Measurements from ENCODE around the gene EYS. TPM values are rescaled to one million over a fixed set of nuclear protein-coding genes. Genes with fewer than 3 reads are reported as not detected.

The EYS gene
- total and polyA plus RNA-seq, 2 of the 8 experiments (the other 6 are each of a cell fraction or from before 2014, with no cell fraction given): 0.05 to 0.13 TPM

- 78% methylated on average over 3 of the region's 3 CpGs; no CpG with 5 or more reads in 1 of the 2 experiments for WGBS, 2 experiments (ENCODE audit: extremely low coverage in 1 of 2, insufficient coverage in 1 of 2, insufficient read length in 1 of 2, insufficient replicate concordance in 2 of 2, low coverage in 1 of 2, low lambda C conversion rate in 2 of 2, missing lambda C conversion rate in 1 of 2)
- ChIA-PET POLR2A (ENCODE audit: partially characterized antibody) (no interaction called here), CTCF (ENCODE audit: partially characterized antibody) (interaction anchor here (0.7 kb wide), 1 partner anchor 343 kb away, joined by 3 read pairs; no protein-coding TSS in a partner anchor)
- Histone ChIP-seq H3K56ac (replicated peaks; ENCODE audit: insufficient read length, low read depth, low read length) (no peak overlapping the region), H3K9me3 (ENCODE audit: insufficient read depth in 2 of 2, low read depth in 1 of 2, low read length in 1 of 2) (no peaks in the 10 kb centered on the region), H2AK5ac (ENCODE audit: low read depth, low read length) (no peak overlapping the region), H3K79me1 (ENCODE audit: low read depth, low read length) (no peaks in the 10 kb centered on the region), H2BK20ac (ENCODE audit: low read length) (no peak overlapping the region), H2BK120ac (replicated peaks; ENCODE audit: low read depth, low read length) (no peak overlapping the region), H3K4me1 (replicated peaks in 1 of 4; ENCODE audit: control insufficient read depth in 3 of 4, insufficient read depth in 4 of 4, low read length in 3 of 4) (no peaks in the 10 kb centered on the region), H3K27ac (ENCODE audit: low read depth, low read length) (no peak overlapping the region), H3K79me2 (ENCODE audit: control insufficient read depth in 1 of 2, insufficient read depth in 2 of 2, low read length in 2 of 2) (no peaks in the 10 kb centered on the region), H4K20me1 (replicated peaks in 1 of 2; ENCODE audit: control insufficient read depth in 1 of 2, insufficient read depth in 2 of 2, low read length in 2 of 2) (no peaks in the 10 kb centered on the region), H3K27me3 (replicated peaks in 1 of 4; ENCODE audit: control insufficient read depth in 3 of 4, extremely low read depth in 1 of 4, insufficient read depth in 3 of 4, low read length in 3 of 4) (peaks cover 1 to 24% (median 15%) of the 10 kb centered on the region in 4 experiments), H4K5ac (ENCODE audit: insufficient read length, low read depth, low read length) (no peak overlapping the region), H4K91ac (replicated peaks; ENCODE audit: insufficient read length, low read length) (no peak overlapping the region), H4K8ac (ENCODE audit: extremely low read depth, insufficient read depth, low read length) (no peak overlapping the region), H3K36me3 (ENCODE audit: control insufficient read depth in 2 of 4, insufficient read depth in 4 of 4, low read length in 3 of 4) (no peaks in the 10 kb centered on the region), H3K23me2 (ENCODE audit: low read depth, low read length) (no peaks in the 10 kb centered on the region), H3K23ac (ENCODE audit: insufficient read length) (no peak overlapping the region), H2BK12ac (ENCODE audit: low read depth, low read length) (no peak overlapping the region), H3K14ac (ENCODE audit: insufficient read length) (no peak overlapping the region), H3K18ac (ENCODE audit: extremely low read depth, low read length) (no peak overlapping the region), H3K9ac (replicated peaks in 1 of 4; ENCODE audit: extremely low read depth in 1 of 4, low read depth in 3 of 4, low read length in 3 of 4) (no peak overlapping the region), H3K4ac (replicated peaks; ENCODE audit: insufficient read length, low read depth, low read length) (no peak overlapping the region), H2BK5ac (ENCODE audit: low read depth, low read length) (no peak overlapping the region), H2BK15ac (ENCODE audit: low read length) (no peak overlapping the region), H3K4me3 (ENCODE audit: extremely low read depth in 1 of 4, insufficient read depth in 2 of 4, low read depth in 3 of 4, low read length in 4 of 4) (no peak overlapping the region), H3K4me2 (ENCODE audit: insufficient read depth in 1 of 2, low read depth in 2 of 2, low read length in 2 of 2) (no peak overlapping the region), H2AFZ (ENCODE audit: low read length) (no peak overlapping the region)
- no peak for FAIRE-seq
- no peak for DNase-seq (ENCODE audit: low read depth in 1 of 2, low spot score in 2 of 2)
- TF ChIP-seq PHF8 (conservative IDR thresholded peaks at IDR 0.05; ENCODE audit: low read depth, low read length): no peak
- TF ChIP-seq CTCF (IDR thresholded peaks at IDR 0.05; ENCODE audit: control extremely low read depth in 1 of 3, insufficient read depth in 1 of 3, low read depth in 1 of 3, low read length in 3 of 3): no peak
- TF ChIP-seq HDAC2 (IDR thresholded peaks at IDR 0.05; ENCODE audit: borderline replicate concordance in 1 of 2, low read depth in 2 of 2, low read length in 2 of 2): no peak
- no peak for TF ChIP-seq SIN3A (conservative IDR thresholded peaks at IDR 0.05 in 1 of 2, IDR thresholded peaks at IDR 0.05 in 1 of 2; ENCODE audit: low read depth in 1 of 2, low read length in 2 of 2)
- no peak for TF ChIP-seq TEAD4 (IDR thresholded peaks at IDR 0.05; ENCODE audit: low read depth, low read length)
- TF ChIP-seq EZH2 (IDR thresholded peaks at IDR 0.05; ENCODE audit: low read depth, low read length, severe bottlenecking): no peak
- no peak for TF ChIP-seq CBX5 (IDR thresholded peaks at IDR 0.05; ENCODE audit: low read depth, low read length)
- no peak for TF ChIP-seq JUN (IDR thresholded peaks at IDR 0.05; ENCODE audit: low read depth, low read length)
- TF ChIP-seq NANOG (IDR thresholded peaks at IDR 0.05; ENCODE audit: insufficient read depth, low read depth, low read length, poor library complexity, severe bottlenecking): no peak
- TF ChIP-seq BCL11A (IDR thresholded peaks at IDR 0.05; ENCODE audit: low read depth in 2 of 2, low read length in 2 of 2): no peak
These were observed 1034.9 kb downstream of the EYS start for GRCh38 chr6:64672131-64672530.

All from H1 (cell line).